ENCODE data around the gene TRPM3.

Gene TRPM3

GRCh38 chr9:70887826-70888225 is 233.6 kb downstream of the TRPM3 start:
- no peak for DNase-seq (ENCODE audit: low read depth)

DNA sequence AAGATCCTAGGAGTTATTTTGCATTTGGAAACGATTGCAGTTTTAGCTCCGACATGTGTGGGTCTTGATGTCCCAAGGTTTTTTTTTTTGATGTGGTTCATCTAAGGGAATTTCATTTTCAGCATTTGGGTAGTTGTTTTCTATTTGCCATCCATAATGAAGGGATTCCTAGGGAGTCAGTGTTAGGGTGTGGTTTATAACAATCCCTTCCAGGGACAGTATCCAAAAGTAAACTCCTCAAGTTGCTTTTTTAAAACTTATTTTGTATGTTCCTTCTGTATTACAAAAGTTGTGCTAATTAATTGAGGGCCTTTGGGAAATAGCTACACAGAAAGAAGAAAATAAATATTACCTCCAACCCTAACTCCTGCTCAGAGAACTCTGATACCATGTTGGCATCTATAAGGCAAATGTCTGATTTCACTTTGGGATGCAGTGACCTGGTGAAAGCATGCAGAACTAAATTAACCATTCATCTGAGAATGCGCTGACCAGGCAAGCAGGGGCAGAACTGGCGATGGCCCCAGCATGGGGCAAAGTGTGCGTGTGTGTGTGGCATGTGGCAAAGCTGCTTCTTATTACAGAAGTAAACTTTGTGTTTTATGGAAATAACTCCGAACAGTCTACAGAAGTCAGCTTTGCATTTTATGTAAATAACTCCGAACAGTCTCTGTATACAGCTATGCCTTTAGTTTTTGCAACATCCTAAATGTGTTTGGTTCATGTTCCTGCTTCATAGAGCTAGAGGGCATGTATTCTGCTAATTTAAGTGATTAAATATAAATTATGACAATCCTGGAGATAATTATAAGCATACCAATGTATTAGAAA is 237.2 kb downstream of the TRPM3 start:
- no peak for DNase-seq (ENCODE audit: low read depth)

DNA sequence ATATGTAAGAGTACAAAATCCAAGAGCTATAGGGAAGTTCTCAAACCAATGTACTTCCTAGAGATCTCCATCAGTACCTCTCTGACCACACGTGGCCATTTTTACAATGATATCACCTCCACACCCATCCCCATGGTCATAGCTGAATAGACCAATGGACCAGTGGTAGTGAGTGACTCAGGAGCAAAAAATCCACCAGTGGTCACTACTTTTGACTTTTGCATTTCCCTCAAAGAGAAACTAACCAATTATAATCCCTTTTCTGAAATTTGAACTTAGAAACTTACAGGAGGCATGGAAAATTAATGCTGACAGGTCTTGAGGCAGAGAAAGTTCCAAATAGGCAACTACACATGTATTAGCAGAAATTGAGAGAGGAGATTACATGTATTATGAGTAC is 238.4 kb downstream of the TRPM3 start:
- no peak for DNase-seq (ENCODE audit: low read depth)

DNA sequence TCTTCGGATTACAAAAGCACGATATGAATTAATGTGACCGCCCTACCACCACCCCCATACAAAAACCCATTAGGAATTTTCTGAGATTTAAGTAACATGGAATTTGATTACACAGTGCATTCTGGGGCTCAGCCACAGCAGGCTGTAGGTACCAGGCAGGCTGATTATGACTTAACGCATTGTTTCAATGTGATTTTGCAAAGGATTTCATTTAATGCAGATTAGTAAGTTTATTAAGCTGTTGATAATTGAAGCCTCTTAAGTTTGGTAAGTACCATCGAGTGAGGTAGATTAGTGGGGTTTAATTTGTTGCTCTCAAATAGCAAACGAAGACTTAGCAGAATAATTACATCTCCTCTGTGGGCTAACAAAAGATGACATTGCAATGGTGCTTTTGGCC is 240.1 kb downstream of the TRPM3 start:
- no peak for DNase-seq (ENCODE audit: low read depth)

DNA sequence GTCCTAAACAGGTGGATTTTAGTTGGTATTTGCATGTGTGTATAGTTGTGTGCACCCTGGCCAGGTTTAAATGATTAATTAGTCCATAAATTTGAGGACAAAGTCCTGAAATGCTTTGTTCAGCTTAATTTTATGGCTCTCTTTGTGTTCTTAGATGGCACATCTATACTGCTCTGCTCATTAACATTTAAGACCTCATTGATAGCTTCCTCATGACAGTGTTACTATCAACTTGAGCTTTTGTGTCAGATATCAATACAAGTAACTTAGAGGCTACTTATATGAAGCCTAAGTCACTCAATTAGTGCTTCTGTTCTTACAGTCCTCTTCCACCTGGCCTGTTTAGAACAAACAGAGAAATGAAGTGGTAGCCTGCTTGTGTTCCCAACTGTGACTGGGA is 240.9 kb downstream of the TRPM3 start:
- no peak for DNase-seq (ENCODE audit: low read depth)

DNA sequence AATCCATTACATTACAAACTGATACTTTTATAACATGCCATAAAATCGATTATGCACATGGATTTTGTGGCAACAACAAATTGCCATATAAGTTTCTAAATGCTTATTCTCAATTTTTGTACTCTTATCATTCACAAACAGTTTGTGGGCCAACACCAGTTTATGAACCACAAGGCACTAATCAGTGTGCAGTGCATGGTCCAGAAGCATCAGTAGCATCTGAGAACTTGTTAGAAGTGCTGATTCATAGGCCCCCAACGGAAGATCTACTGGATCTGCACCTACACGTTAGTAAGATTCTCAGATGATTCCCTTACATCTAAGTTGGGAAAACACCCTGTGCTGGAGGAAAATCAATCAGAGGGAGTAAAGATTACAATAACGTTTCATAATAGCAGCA is 242.8 kb downstream of the TRPM3 start:
- DNase-seq (ENCODE audit: low read depth): no peak

DNA sequence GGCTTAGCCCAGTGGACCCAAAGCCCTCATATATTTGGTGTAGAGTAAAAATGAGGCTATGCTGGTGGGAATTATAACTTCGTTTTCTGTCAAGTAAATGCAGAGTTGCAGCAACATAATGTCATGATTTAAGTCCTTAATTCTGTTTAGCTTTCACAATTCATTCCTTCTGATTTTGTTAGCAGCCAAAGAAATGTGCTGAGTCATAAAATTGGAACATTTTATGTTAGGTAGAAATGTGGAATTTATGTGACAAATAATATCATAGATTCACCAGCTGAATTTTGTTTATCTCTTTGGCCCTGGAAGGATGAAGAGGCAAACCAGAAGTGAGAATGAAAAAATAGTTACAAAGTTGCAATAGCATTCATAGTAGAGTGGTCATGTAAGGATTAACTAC is 247.0 kb downstream of the TRPM3 start:
- DNase-seq (ENCODE audit: low read depth): no peak

DNA sequence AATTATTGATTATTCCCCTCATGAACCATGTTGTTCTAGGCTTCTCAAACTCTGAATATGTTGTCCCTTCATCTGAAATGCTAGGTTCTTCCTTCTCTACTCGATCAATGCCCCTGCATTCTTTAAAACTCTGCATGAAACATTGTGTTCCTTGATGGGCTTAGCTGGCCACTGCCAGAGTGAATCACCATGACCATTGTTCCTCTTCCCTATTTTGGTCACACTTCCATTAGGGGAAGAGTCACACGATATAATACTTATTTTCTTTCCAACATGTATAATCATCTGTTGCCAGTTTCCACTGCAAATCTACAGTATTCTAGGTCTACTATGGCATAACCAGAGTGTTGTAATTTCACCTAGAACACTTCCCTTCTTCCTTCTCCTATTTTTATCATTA is 247.9 kb downstream of the TRPM3 start:
- DNase-seq (ENCODE audit: low read depth): no peak

DNA sequence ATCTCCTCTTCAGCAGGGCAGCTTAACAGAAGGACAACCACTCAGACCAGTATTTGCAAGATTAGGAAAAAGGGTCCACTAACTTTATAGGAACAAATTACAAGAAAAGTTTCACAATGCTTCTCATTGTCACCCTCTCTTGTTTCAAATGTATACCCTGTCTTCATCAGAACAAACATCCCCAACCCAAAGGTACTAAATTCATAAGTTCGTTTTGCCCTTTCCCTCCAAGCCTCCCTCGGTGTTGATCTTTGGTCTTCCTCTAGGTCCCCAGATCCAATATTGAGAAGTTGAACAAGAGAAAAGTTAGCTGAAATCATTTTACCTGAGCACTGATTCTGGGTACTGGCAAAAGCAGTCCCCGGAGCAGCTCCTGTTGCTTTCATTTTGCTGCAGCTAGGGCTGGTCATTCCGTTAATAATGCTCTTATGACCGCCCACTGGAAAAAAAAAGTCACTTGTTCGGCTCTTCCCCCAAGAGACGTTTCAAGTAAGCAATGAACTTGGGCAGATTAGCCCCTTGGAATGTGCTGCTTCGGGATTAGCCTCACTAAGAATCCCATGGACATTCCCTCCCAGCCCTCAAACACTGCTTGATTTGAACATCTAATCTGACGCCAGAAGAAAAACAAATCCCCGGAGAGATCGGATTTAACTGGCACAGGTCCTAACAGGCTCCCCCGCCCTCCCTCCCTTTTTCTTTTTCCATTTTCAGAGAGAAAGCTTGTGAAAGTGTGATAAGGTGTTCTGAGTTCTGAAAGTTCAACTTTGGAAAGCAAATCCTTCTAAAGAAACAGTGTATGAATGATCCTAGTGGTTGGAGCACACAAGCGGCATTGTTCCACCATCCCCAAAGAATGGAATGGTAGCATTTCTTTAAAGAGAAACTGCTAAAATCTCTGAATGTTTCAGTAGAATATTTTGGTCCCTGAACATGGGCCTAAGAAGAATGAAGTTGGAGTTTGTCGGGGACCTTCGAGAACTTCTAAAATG is 252.5 kb downstream of the TRPM3 start:
- no peak for DNase-seq (ENCODE audit: low read depth)

DNA sequence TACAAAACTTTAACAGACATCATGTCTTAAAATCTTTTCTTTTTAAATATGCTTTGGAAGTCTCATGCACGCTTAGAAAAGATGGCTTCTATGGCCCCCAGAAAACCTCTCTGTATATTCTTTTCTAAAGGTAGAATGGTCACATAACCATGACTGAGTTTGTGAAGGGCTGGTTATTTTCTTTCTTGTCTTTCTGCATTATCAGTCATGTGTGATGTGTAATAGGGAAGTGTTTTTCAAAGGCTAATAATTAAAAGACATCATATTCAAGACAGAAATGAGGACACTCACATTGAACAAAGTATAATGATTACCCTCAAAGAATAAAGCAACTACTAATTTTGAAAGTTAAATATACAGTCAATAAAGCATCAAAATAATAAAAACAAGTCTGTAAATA is 253.4 kb downstream of the TRPM3 start:
- DNase-seq (ENCODE audit: low read depth): no peak

- DNase-seq (ENCODE audit: low read depth): no peak
Observed at GRCh38 chr9:70865471-70865870, 255.9 kb downstream of the TRPM3 start.

- DNase-seq (ENCODE audit: low read depth): no peak
Observed at GRCh38 chr9:70861797-70862196, 259.6 kb downstream of the TRPM3 start.

DNA sequence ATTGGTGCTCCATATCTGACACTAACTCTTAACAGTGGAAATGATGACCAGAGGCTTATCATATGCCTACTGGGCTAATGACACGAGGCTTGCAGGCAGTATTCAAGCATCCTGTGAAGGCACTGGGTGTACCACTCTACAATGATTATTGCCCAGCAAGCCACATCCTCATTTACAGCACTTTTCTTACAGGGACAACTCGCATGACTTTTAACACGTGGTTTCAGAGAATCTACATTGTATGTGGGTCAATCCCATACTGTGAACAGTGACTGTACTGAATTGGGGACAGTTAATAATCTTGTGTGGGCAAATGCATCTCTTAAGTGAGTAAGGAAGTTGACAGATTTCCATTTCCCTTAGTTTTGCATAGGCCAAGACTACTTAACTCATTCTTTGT is 260.0 kb downstream of the TRPM3 start:
- DNase-seq (ENCODE audit: low read depth): no peak

- DNase-seq (ENCODE audit: low read depth): no peak
Observed at GRCh38 chr9:70859694-70860093, 261.7 kb downstream of the TRPM3 start.

DNA sequence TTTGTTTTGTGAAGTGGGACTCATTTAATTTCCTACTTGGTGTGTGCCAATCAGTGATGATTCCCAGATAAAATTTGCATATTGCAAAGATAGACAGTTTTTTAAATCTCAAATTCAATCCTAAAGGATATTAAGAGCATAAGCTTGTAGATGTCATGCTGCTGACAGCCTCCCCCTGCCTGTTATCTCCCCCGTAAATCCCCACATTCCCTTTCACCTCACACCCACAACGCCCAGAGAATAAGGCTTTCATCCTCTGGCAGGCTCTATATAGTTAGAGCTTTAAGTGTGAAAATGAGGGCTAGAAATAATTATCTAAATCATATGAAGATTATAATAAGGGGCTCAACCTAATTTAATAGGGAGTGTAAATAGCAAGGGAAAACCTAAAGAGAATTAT is 265.0 kb downstream of the TRPM3 start:
- no peak for DNase-seq (ENCODE audit: low read depth)

DNA sequence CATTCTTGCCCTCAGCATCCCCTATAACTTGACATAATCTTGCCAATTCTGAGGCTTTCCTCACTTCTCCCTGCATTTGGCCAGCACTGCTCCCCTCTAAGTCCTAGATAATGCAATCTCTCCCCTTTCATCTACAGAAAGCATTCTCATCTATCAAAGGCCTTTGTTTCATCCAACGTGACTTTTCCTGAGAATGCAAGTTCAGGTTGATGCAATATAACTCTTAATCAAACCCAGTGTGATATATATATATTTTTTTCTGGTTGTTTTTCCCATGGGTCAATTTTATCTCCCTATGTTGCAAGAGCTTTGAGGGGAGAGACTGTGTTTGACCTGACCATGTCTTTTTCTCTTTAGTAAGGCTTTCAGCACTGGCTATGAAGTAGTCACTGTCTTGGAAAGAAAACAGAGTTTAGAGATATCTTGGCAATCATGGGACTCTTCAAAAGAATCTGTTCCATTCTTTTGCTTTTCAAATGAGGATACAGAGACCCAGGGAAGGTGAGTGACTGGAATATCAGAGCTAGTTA is 268.6 kb downstream of the TRPM3 start:
- DNase-seq (ENCODE audit: low read depth): no peak

- DNase-seq (ENCODE audit: low read depth): no peak
Observed at GRCh38 chr9:70840266-70840665, 281.2 kb downstream of the TRPM3 start.

- DNase-seq (ENCODE audit: low read depth): no peak
Observed at GRCh38 chr9:70835323-70835722, 286.1 kb downstream of the TRPM3 start.

- no peak for DNase-seq (ENCODE audit: low read depth)
Observed at GRCh38 chr9:70832492-70832891, 288.9 kb downstream of the TRPM3 start.

- no peak for DNase-seq (ENCODE audit: low read depth)
Observed at GRCh38 chr9:70830618-70831017, 290.8 kb downstream of the TRPM3 start.

DNA sequence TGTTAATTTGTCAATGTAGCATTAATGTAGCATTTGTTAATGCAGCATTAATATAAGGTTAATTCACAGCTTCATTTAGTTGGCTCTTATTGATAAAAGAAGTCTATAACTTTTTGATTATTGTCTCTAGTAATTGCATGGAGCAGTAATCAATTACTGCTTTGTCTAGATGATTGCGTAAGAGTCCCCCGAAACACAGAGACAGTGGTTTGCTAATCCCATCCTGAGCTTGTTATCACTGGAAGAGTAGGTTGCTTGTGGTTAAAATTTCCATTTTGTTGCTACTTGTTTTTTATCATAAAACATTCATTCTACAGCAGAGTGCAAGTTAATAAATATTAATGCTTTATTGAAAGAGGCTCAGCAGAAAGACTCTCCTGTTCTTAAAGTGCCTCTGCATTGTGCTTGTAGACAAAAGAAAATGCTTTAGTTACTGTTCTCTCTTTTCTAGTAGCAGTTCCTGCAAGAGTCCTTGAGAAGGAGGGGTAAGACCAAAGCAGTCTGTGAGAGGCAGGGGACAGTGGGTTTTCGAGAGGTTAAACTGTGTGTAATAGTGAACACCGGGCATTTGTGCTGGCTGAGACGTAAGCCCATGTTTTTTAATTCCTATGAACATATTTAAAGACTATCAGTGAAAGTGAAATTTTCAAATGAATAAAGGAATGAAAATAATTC is 291.7 kb downstream of the TRPM3 start:
- DNase-seq (ENCODE audit: low read depth): no peak

- DNase-seq (ENCODE audit: low read depth): no peak
Observed at GRCh38 chr9:70826562-70826961, 294.9 kb downstream of the TRPM3 start.

Measured in GM04503 (cell line).